Activated CD4-positive, CD25-positive, alpha-beta regulatory T cell (primary cell): ENCODE measurements around the gene AGAP5.
"Not testable (repeated sequence)": the region's sequence is repeated elsewhere in the genome, so short reads cannot be mapped to it uniquely, and the experiment has no call there.

ENCODE experiments used
- DNase-seq, 4 experiments: peaks; one replicate each; lab custom pipeline; 2025; lab: John Stamatoyannopoulos, UW

The AGAP5 gene

DNA sequence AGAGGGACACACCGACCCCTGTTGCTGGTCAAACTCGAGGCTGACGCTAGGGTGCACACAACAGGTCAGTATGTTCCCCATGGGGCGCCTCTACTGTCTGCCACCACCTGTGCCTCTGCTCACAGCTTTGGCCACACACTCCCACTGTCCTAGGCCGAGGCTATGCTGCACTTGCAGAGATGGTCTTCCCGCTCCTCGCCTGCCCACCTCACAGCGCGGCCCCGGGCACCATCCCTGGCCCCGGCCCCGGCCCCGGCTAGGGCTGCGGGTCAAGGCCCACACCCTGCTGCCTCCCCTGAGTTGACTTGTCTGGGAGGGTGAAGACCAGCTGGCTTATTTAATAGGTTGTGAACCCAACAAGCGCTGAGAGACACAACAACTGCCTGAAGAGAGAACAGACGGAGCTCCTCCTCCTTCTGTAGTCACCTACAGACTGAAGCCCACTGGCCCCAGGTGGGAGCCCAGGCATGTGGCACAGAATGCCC is at the start of gene AGAP5:
AGAP5 (minus strand) TSS at position 435 of the 485 bp plus-strand sequence; CDS start at position 81, 354 bp downstream.
- DNase-seq: not testable (repeated sequence)

DNA sequence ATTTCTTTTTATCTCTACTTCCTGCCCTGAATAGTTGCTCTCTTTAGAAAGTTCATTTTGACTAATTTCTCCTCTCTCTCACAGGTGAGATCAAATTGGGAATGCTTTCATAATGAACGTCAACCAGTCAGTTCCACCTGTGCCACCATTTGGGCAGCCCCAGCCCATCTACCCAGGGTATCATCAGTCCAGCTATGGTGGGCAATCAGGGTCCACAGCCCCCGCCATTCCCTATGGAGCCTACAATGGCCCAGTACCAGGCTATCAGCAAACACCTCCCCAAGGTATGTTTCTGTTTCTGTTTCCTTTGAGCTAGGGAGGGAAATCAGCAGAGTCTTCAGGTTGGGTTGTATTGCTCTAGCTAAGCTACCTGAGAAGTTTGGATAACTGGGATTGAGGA is 48.8 kb upstream of the AGAP5 start:
- DNase-seq: no peak

GRCh38 chr10:73744664-73744975 is 46.7 kb upstream of the AGAP5 start:
- DNase-seq: peak in 2 of 4 experiments; percentile 39 to 53

GRCh38 chr10:73743905-73744663 is 46.2 kb upstream of the AGAP5 start, which contains the start of gene SEC24C:
SEC24C (plus strand) TSS chr10:73744372; CDS start chr10:73746833, 2,461 bp downstream.
- DNase-seq: peak; percentile 86 to 91 (median 90)

- no peak for DNase-seq
Observed at GRCh38 chr10:73743327-73743904, 45.5 kb upstream of the AGAP5 start.

- DNase-seq: no peak
Observed at GRCh38 chr10:73742454-73742734, 44.5 kb upstream of the AGAP5 start.

DNA sequence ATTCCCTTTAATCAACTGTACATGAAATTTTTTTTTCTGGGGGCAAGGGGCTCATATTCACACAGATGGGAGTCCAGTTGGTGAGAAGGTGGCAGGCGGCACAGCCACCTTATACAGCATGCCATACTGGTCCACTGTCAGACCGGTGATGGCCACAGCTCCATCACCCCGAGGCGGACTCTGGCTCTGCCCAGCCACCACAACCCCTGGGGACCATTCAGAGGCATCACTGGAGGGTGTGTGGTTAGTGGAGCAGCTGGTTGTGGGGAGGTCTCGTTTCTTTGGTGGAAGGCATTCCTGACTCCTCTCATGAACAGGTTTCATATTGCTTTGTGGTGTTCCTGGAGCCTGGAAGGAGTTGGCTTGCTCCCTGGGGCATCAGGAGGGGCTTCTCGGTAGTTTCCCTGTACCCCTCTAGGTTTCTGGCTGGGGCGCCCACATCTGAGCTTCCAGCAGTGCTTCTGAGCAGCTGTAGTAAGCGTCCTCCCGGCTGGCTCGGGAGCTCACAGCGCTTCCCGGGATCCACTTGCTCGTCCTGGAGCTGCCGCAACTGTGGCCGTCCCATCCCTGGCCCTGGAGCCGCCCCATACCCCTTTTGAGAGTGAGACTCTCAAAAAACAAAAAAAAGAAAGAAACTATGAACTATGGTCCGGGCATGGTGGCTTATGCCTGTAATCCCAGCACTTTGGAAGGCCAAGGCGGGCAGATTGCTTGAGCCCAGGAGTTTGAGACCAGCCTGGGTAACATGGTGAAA is 42.8 kb upstream of the AGAP5 start:
- DNase-seq: not testable (repeated sequence)

DNA sequence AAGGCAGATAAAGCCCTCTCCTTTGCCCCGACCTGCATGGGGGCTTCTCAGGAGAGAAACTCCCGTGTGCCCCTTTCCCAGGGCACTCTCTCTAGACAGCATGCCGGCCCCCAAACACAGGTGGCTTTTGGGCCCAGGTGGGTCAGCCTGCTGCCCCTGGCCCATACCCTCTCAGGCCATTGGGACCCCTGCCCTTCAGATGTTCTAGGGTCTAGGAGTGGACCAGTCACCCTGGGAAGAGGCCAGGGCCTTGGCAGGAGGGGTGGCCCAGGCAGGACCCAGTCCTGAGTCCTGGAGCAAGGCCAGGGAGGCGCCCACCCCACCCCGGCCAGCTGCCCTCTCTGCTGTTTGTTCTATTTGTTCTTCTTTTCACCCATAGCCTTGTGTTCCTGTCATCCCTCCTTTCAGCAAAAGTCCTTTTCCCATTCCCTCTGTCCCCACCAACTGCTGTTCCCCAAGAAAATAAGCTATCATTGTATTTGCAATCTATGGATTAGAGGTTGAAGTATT is 36.9 kb upstream of the AGAP5 start:
- no peak for DNase-seq

DNA sequence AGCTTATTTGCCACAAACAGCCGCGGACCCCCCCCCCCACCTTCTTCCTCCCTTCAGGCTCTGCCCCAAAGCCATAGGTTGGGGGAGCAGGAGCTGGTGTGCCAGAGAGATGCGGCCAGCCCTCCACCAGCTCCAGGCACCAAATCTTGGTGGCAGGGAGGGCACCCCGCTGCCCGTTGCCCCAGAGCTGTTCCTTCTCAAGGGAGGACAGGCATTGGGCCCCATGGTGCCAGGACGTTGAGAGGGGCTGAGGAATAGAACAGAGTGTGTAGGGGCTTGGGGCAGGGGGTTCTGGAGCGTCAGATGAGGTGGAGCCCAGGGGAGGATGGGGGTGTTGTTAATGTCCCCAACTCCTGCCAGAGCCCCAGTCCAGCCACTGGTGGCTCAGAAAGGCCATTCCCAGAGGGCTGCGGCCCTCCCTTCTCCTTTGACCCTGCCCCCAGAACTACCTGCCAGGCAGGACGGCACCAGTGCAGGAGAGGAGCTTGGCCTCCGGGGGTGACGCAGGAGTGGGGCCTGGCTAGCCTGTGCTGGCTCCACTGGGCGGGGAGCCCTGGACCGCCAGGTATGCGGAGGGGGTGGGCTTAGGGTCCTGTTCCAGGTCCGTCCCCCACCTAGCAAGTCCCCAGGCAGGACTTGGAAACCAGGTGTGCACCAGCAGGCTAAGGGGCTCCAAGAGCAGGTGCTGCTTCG is 36.3 kb upstream of the AGAP5 start:
- no peak for DNase-seq

- no peak for DNase-seq
Observed at GRCh38 chr10:73732931-73733623, 35.2 kb upstream of the AGAP5 start.

DNA sequence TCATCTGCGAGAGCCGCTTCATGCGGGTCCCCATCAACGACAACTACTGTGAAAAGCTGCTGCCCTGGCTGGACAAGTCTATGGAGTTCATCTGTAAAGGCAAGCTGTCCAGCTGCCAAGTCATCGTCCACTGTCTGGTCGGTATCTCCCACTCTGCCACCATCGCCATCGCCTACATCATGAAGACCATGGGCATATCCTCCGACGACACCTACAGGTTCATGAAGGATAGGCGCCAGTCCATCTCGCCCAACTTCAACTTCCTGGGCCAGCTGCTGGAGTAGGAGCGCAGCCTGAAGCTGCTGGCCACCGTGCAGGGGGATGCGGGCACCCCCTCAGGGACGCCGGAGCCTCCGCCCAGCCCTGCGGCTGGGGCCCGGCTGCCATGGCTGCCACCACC is 34.5 kb upstream of the AGAP5 start:
- DNase-seq: no peak

- DNase-seq: no peak
Observed at GRCh38 chr10:73731588-73732375, 33.9 kb upstream of the AGAP5 start.

- peak; percentile 68 to 88 (median 79) for DNase-seq
Observed at GRCh38 chr10:73730153-73730906, 32.4 kb upstream of the AGAP5 start.

DNA sequence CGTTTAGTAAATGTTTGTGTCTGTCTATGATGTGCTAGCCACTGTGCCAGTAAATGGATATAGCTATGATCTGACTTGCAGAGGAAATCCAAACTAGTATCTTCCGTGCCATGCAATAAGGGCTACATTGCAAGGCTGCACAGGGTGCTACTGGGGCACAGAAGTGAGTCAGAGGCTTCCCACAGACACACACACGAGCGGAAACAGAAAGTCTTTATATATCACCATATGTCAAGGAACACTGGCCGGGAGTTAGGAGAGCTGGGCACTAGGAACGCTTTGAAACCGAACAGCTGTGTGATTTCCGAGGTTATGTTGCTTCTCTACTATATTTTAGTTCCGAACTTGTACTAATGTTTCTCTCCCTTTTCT is 31.9 kb upstream of the AGAP5 start:
- DNase-seq: not testable (repeated sequence)

GRCh38 chr10:73723516-73723915 is 25.6 kb upstream of the AGAP5 start:
- no peak for DNase-seq

GRCh38 chr10:73720561-73720960 is 22.7 kb upstream of the AGAP5 start:
- not testable (repeated sequence) for DNase-seq

- no peak for DNase-seq
Observed at GRCh38 chr10:73717556-73717955, 19.6 kb upstream of the AGAP5 start.

DNA sequence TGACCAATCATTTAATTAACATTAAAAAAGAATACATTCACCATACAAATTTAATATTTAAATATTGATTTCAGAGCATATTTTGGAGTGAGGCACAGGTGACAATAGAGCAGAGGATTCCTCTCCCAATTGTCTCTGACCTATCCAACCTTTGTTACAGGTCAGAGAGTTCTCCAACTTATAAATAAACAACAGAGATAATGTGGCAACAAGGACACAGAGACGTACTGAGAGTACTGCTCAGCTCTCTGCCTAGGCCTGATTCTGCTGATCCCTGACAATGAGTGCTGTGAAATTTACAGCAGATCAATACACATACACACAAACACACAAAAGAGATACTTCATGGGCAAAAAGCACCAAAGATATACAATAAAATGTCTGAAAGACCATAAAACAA is 18.3 kb upstream of the AGAP5 start:
- no peak for DNase-seq

GRCh38 chr10:73715179-73716156 is 17.6 kb upstream of the AGAP5 start:
- not testable (repeated sequence) for DNase-seq
